HG03196 (cell line): ENCODE data around the gene SLC12A2.

Experiments used
- ATAC-seq: cut with Tn5 transposase; IDR thresholded peaks from one replicate; pipeline ENCODE4 v1.9.1; 2021; ENCODE audit not compliant: unreplicated experiment

SLC12A2 gene

GRCh38 chr5:128097224-128097623 lies 13.7 kb downstream of the SLC12A2 start:
- ATAC-seq = no peak

DNA sequence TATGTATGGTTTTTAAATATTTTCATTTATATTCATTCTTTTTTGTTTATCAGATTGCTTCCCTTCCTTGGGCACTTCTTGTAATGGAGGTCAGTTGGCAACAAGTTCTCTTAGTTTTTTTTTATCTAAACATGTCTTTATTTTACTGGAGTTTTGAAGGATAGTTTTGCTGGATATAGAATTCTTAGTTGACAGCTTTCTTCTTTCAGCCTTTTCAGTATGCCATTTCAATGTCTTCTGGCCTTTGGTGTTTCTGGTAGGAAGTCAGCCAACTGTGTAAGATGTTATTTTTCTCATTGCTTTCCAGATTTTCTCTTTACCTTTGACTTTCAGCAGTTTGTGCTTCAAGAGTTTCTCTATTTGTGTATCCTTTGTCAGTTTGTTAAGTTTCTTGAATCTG lies 14.2 kb downstream of the SLC12A2 start:
- ATAC-seq = no peak

- no peak for ATAC-seq
Observed at GRCh38 chr5:128099944-128100343, 16.4 kb downstream of the SLC12A2 start.

GRCh38 chr5:128100860-128101557 lies 17.4 kb downstream of the SLC12A2 start:
- ATAC-seq = no peak

- ATAC-seq = no peak
Observed at GRCh38 chr5:128101676-128102075, 18.1 kb downstream of the SLC12A2 start.

DNA sequence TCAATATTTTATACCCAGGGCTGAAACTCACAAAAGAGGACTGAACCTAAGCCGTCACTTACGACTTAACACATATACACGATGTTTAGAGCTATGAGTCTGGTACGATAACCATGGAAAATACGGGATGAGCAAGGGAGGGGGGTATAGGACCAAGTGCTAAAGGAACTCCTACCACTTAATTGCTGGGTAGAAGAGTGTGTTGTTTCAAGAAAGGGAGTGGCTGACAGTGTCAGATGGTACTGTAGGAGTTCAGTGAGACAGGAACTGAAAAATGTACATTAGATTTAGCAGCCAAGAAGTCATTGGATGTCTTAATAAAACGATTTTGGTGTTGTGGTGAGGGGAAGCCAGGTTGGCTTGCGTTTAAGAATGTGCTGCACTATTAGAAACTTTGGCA lies 21.6 kb downstream of the SLC12A2 start:
- ATAC-seq = no peak

DNA sequence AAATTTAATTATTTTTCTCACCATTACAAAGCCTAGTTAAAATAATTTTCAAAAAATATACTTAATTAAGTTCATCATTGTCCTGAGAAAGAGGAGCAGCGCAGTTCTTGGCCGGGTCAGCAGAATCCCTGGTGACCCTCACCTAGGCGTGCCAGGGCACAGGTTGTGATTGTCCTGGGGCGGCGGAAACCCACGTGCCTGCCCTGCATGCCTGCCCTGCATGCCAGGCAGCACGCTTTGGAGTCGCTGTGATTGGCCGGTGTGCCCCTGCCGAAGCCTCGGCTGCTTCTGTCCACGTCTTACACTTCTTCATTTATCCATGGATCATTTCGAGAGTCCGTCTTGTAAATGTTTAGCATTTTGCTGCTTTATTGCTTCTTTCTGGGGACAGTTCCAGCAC lies 25.6 kb downstream of the SLC12A2 start:
- no peak for ATAC-seq

DNA sequence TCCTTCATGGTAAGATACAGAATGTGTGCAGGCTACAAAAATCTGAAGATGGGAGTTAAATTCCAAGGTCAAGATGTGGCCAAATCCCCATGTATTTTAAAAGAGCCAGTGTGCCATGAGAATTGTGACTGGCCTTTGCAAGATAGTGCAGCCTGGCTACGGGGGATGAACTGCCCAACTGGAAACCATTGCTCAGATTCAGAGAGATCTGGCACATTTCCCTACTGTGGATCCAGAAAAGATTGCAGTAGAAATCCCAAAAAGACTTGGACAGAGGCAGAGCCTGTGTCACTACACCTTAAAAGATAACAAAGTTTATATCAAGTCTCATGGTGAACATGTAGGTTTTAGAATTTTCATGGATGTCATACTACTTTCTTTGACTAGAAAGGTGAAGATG lies 26.2 kb downstream of the SLC12A2 start:
- ATAC-seq = no peak

- no peak for ATAC-seq
Observed at GRCh38 chr5:128111818-128112448, 28.4 kb downstream of the SLC12A2 start.

DNA sequence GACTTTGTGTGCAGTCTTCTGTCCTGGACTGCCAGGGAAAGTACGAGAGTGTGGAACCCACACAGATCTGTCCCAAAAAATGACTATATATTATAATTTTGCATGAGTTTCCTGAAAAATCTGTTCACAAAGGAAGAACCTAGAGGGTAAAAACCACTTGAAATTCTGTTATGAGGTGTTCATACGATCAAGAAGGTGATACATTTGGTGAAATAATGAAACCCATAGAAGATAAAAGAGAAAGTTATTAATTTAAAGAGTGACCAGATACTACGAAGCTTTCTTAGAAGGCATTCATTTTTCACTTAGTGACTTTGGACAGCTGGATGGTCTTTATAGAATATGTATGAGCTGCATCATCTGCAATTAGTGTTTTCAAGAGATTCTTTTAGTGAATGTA lies 32.9 kb downstream of the SLC12A2 start:
- no peak for ATAC-seq

DNA sequence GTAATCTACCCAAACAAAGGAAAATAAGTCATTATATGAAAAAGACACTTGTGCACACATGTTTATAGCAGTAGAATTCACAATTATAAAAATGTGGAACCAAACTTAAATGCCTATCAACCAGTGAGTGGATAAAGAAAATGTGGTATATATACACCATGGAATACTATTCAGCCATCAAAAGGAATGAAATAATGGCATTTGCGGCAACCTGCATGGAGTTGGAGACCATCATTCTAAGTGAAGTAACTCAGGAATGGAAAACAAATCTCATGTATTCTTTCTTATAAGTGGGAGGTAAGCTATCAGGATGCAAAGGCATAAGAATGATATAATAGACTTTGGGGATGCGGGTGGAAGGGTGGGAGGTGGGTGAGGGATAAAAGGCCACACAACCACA lies 34.6 kb downstream of the SLC12A2 start:
- ATAC-seq = no peak

DNA sequence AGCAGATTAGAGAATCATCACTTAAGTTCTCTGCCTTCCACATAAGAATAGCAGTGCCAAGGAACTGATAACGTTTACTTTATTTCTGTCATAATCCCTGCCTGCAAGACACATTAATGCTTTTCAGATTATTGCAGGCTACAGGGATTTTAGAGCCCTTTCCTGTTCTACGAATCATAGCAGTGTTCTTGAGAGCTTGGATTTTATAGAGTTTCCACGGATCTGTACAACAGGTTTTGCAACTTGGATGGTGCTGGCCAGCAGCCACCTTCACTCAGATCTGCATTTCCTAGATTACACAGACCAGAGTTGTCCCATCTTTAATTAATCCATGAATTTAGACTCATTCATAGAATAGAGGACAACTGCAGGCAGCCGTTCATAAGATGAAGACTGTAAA lies 38.1 kb downstream of the SLC12A2 start:
- ATAC-seq = no peak

DNA sequence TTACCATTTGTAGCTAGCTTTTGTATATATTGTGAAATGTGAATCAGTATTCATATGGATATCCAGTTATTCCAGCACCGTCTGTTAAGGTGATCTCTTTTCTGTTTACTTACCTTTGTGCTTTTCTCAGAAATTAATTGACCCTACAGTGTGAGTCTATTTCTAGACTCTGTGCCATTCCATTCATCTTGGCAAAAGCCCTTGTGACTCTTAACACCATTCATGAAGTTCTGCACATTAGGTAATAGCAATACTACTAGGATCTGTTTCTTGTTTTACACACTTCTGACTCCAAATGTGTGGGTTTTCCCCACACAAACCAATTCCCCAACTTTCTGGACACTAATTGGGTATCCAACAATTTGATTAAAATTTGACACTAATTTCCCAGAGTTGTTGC lies 40.4 kb downstream of the SLC12A2 start:
- ATAC-seq = no peak

GRCh38 chr5:128126241-128126640 lies 42.7 kb downstream of the SLC12A2 start:
- ATAC-seq = no peak

DNA sequence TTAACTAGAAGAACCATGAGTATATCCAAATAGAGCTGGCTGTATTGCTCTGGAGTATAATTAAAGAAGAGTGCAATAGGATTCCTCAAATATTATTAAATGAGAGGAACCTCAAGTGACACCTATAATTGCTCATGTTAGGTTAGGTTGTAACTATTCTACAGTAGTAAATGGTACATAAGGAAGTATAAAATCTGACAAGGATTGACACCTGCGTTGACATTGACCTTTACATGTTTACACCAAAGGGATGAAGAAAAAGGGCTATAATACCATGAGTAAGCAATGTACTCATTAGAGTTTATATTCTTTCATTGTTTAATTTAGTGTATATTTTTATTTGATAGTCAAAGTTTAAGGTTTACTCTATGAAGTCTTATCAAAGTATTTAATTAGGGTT lies 48.9 kb downstream of the SLC12A2 start:
- no peak for ATAC-seq

DNA sequence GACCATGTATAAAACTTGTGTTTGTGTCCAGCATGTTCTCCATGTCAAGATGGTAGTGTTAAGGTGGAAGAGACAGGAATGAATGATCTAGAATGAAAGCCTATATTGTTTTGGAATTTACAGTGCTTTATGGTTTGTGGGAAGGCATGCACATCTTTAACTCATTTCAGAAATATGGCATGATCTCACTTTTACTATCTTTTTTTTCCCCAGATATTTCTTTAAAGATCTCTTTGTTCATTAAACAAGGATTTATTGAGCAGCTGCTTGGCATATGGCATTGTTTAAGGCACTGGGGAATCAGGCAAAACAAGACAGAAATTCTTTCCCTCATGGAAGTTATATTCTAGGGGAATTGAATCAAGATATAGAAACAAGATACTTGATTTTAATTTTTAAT lies 51.7 kb downstream of the SLC12A2 start:
- ATAC-seq = no peak

DNA sequence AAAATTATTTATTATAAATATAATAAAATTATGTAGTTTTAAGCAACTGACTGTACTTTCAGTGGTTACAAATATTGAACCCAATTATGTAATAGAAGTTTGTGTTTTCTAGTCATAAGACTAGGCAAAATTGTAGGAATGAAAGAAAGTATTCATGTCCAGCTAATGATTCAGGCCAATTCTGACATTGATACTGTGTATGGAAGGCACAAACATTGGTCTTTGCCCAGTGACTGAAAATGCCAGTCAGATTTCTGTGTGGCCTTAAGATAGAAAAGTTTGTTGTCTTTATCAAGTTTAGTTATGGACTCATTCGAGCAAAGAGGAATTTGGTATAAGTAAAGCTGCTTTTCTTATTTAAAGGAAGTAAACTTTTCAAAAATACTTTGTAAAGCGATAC lies 60.3 kb downstream of the SLC12A2 start:
- ATAC-seq = no peak

DNA sequence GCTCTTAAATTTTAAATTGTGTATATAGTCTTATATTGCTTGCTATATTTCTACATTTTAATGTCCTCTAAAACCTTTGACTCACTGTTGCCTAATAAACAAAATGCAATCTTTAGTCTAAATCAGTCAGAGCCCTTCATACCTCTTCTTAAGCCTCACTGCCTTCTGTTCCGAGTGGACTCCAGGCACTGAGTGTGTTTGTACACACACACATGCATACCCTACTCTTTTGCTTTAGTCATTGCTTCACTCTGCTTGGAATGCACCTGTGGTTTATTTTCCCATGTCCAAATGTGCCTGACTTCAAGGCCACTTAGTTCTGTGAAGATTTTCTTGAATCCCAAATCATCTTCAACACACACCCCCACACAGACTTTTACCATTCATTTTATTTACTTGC lies 60.9 kb downstream of the SLC12A2 start:
- ATAC-seq = no peak

GRCh38 chr5:128146671-128147070 lies 63.1 kb downstream of the SLC12A2 start:
- ATAC-seq = no peak

DNA sequence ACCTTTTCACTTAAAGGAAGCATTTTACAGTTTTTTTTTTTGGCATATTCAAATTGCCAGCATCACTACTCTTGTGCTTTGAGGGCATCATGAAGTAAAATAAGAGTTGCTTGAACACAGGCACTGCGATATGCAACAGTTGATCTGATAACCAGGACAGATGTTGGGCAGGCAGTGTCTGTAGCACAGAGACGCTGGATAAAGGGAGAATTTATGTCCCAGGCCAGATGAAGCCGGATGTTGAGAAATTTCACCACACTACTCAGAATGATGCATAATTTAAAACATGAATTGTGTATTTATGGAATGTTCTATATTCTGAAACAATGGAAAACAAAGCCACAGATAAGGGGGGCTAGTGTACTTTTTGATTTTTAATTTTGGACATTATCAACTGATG lies 71.4 kb downstream of the SLC12A2 start:
- ATAC-seq = no peak

DNA sequence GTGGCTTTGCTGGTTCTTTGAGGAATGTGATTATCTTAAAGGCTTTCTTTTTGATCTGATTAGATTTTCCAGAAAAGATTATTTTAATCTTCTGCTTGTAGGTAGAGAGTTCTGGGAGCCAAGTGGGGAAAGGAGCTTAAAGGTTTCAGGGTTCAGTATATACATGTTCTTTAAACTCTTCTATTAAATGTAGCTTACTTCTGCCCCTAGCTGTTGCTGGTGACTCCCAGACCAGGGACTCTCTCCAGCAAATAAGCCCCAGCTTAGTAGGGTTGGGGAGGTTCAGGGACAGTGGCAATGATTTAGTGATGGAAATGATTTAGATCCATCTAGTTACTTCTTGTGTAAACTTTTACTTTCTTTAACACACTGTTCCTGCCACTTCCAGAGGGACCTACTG lies 72.2 kb downstream of the SLC12A2 start:
- ATAC-seq = no peak

- no peak for ATAC-seq
Observed at GRCh38 chr5:128156521-128156920, 73.0 kb downstream of the SLC12A2 start.

- no peak for ATAC-seq
Observed at GRCh38 chr5:128158342-128158741, 74.8 kb downstream of the SLC12A2 start.
